Chondrocyte (in vitro differentiated cells): ENCODE results near the gene RNF126. TPM values are rescaled to one million over a fixed set of nuclear protein-coding genes. Genes with fewer than 3 reads are reported as not detected.

Experiments used
- DNase-seq: peaks from one replicate; pipeline ENCODE4 v3.0.0; 2021; ENCODE audit warnings: mixed read lengths, low spot score
- H3K27ac Mint-ChIP-seq: one replicate; pipeline ENCODE4 v1.8.0; 2021; ENCODE audit warnings: mild to moderate bottlenecking, moderate library complexity, mixed read lengths; ENCODE audit not compliant: unreplicated experiment
- H3K27me3 Mint-ChIP-seq: 2 replicates; pipeline ENCODE4 v1.8.0; 2021; ENCODE audit warnings: low read depth, mixed read lengths
- H3K36me3 Mint-ChIP-seq: 2 replicates; pipeline ENCODE4 v1.8.0; 2021; ENCODE audit warnings: low read depth, mixed read lengths
- H3K4me1 Mint-ChIP-seq: 2 replicates; pipeline ENCODE4 v1.8.0; 2021; ENCODE audit warnings: low read depth, mild to moderate bottlenecking, mixed read lengths
- H3K4me3 Mint-ChIP-seq: one replicate; pipeline ENCODE4 v1.8.0; 2021; ENCODE audit warnings: mild to moderate bottlenecking, moderate library complexity, mixed read lengths; ENCODE audit not compliant: unreplicated experiment
- H3K9me3 Mint-ChIP-seq: 2 replicates; pipeline ENCODE4 v1.8.0; 2021; ENCODE audit warnings: low read depth, mixed read lengths
- long read RNA-seq: library from polyadenylated mRNA; stranded (forward); transcript quantifications from one replicate; pipeline ENCODE4 v2.0.0, GENCODE V29; 2021
- total RNA-seq: library from RNA; stranded (reverse); gene quantifications from 3 replicates; pipeline ENCODE4 v1.2.1, GENCODE V29; 2021
- TF ChIP-seq, protein P1 (sequence below): fragments of 200-600 bp; sonication (generic); IDR thresholded peaks from 2 replicates; pipeline ENCODE4 v1.5.0; 2021; ENCODE audit warnings: antibody characterized with exemption, mild to moderate bottlenecking, moderate library complexity

The RNF126 gene
- 29.3 to 36.3 TPM (median 29.5 TPM) in 3 replicates for total RNA-seq
- long read RNA-seq, transcript RNF126-201 (9 exons, 1,694 nt): major isoform, 62 of 97 reads
- long read RNA-seq, transcript RNF126-207 (9 exons, 1,671 nt): minor isoform, 5 of 97 reads
- long read RNA-seq, partial matches to known transcripts: 3 of 97 reads
- long read RNA-seq, other reads (novel, unspliced or antisense): 23 of 97 reads

DNA sequence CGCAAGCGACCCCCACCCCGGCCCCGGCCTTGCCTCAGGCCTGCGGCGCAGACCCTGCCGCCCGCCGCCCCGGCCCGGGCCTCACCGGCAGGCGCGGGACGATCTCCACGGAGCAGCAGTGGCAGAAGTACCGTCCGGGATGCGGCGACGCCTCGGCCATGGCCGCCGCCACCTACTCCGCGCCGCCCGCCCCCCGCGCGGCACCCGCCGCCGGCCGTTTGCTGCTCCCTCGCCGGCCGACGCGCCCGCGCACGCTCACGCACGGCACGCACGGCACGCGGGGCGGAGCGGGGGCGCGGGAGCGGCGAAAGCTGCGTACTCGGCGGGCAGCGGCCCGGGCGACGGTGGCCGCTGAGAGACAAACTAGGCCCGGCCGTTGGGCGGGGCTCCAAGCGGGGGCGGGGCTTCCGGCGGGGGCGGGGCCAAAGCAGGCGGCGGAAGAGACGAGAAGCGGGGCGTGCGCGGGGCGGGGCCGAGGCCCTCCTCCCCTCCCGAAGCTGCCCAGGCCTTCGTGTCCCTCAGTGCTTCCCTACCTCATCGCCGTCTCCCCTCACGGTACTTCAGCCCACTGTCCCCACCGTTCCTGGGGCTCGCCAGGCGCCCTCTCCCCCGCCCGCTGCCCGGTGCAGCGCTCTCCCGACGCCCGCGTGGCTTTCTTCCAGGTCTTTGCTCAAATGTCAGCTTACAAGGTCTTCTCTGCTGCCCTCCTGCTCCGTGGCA, at the start of gene RNF126:
RNF126 (minus strand) TSS at position 253 of the 720 bp plus-strand sequence; CDS start at position 160, 93 bp downstream.
- Mint-ChIP-seq H3K4me3 (peak within 1 kb of the TSS; percentile 78), H3K27me3 (no peaks in the 10 kb centered on the region), H3K9me3 (no peaks in the 10 kb centered on the region), H3K4me1 (peaks cover 40% of the 10 kb centered on the region), H3K27ac (peak within 1 kb of the TSS; percentile 80), H3K36me3 (no peaks in the 10 kb centered on the region)
- TF ChIP-seq, protein P1, sequence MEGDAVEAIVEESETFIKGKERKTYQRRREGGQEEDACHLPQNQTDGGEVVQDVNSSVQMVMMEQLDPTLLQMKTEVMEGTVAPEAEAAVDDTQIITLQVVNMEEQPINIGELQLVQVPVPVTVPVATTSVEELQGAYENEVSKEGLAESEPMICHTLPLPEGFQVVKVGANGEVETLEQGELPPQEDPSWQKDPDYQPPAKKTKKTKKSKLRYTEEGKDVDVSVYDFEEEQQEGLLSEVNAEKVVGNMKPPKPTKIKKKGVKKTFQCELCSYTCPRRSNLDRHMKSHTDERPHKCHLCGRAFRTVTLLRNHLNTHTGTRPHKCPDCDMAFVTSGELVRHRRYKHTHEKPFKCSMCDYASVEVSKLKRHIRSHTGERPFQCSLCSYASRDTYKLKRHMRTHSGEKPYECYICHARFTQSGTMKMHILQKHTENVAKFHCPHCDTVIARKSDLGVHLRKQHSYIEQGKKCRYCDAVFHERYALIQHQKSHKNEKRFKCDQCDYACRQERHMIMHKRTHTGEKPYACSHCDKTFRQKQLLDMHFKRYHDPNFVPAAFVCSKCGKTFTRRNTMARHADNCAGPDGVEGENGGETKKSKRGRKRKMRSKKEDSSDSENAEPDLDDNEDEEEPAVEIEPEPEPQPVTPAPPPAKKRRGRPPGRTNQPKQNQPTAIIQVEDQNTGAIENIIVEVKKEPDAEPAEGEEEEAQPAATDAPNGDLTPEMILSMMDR: no peak
- DNase-seq: no peak

DNA sequence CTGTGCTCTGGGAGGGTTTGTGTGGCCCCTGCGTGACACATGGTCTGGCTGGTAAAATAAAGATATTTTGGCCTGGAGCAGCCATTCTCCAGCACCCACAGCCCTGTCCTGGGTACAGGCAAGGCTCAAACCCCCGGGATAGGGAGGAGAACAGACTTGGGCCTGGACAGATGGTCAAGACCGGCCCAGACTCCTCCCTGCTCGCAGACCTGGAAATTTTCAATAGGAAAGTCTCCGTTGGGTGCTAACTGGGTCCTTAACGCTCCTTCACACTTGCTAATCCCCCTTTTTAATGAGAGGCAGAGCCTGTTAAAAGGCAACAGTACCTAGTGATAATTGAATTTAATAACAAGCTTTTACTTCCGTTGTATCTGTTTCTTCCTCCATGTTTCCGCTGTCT, 48.2 kb upstream of the RNF126 start:
- H3K4me3 Mint-ChIP-seq: peak overlapping the region; percentile 73
- peak overlapping the region; percentile 87 for H3K27ac Mint-ChIP-seq
- DNase-seq: no peak

DNA sequence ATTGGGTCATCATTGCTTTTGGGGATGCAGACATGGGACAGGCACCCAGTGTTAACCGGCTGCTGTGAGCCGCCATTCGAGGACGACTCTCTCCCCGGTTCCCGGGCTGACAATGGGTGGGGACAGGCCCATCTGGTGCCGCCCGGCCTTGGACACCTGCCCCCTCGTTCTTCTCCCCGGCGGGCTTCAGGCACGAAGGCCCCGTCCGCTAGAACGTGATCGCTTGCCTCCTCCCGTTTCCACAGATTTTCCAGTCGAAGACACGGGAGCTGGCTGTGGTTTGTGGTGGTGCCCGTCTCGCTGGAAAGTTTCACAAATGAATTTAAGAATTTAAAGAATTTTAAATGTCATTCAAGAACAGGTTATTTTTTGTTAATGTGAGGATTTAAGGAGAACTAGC, 47.8 kb upstream of the RNF126 start:
- Mint-ChIP-seq H3K27ac (peak overlapping the region; percentile 87), H3K9me3 (peaks cover 4% of the 10 kb centered on the region), H3K27me3 (no peaks in the 10 kb centered on the region), H3K36me3 (peaks cover 9% of the 10 kb centered on the region), H3K4me1 (peaks cover 28% of the 10 kb centered on the region), H3K4me3 (peak overlapping the region; percentile 73)
- DNase-seq: no peak
- TF ChIP-seq, protein P1: no peak

More for the DNA sequence above, 48.2 kb upstream of the RNF126 start:
- Mint-ChIP-seq H3K9me3 (peaks cover 4% of the 10 kb centered on the region), H3K36me3 (peaks cover 11% of the 10 kb centered on the region), H3K27me3 (no peaks in the 10 kb centered on the region), H3K4me1 (peaks cover 28% of the 10 kb centered on the region)
- TF ChIP-seq, protein P1: no peak

DNA sequence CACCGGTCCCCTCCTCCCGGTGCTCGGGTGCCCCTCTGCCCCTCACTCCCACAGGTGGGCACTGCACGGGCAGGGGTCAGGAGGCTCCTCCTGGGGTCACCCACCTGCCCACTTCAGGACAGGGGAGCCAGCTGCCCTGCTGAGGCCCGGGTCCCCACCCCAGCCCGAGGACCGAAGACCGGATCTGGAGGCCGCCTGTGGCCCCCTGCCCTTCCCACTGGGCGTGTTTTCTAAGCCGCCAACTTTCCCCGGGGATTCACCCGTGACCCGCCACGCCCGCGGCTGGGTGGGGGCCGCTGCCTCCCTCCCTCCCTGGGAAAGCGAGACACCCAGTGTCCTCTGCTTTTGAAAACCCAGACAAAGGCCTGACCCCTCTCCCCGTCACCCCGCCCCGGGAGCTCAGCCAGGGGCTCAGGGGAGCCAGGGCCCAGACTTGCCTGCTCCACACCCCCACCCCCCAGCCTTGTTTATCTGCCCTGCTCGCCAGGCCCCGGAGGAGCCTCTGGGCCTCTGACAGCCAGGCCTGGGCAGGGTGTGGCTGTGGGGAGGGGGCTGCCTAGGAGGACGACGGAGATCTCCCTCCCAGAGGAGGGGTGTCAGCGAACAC, 47.1 kb upstream of the RNF126 start:
- Mint-ChIP-seq H3K27ac (peak overlapping the region; percentile 66), H3K4me3 (peak overlapping the region; percentile 73), H3K4me1 (peaks cover 28% of the 10 kb centered on the region), H3K9me3 (no peaks in the 10 kb centered on the region), H3K27me3 (no peaks in the 10 kb centered on the region), H3K36me3 (peaks cover 2% of the 10 kb centered on the region)
- DNase-seq: no peak
- TF ChIP-seq, protein P1: no peak

DNA sequence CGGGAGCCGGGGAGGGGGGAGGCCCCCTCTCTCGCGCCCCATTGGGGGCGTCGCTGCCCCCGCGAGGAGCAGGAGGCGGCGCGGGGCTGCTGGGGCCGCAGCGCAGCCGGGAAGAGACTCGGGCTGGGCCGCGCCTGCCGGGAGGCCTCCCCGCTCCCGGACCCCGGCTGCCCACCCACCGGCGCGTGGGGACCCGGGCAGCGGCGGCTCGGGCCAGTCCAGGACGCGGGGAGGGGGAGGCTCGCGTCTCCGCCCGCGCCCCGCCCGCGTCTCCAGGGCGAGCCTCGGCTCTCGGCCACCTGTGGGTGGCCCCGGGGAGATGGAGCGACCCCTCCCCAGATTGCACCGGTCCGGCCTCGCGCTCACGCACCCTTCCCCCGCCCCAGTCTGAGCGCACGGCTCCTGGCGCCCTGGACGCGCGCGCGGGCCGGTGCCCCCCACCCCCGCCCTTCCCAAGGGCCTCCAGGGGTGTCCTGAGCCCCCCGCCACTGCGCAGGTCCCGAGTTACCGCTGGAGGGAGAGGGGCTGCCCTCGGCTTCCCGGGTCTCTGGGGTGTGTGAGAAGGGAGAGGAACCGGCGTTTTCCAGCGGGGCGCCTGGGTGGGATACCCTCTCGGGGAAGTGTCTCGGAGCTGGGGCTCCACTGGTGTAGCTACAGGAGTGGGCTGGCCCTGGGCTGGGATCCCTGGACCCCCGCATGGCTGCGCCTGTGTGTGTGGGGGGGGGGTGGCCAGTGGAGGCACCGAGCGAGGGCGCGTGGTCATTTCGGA, 46.4 kb upstream of the RNF126 start:
- Mint-ChIP-seq H3K4me3 (peak overlapping the region; percentile 73), H3K9me3 (no peaks in the 10 kb centered on the region), H3K27ac (no peak overlapping the region), H3K27me3 (no peaks in the 10 kb centered on the region), H3K36me3 (peaks cover 2% of the 10 kb centered on the region), H3K4me1 (peaks cover 28% of the 10 kb centered on the region)
- DNase-seq: no peak
- TF ChIP-seq, protein P1: no peak
